ENCODE measurements around the gene CAMK1D. TPM values are rescaled to one million over a fixed set of nuclear protein-coding genes. Genes with fewer than 3 reads are reported as not detected.

Gene CAMK1D
- total RNA-seq, 1 experiment from 2014 or later: 0.63 TPM

GRCh38 chr10:12382956-12383531 lies 33.7 kb downstream of the CAMK1D start:
- no peak for DNase-seq
- no peaks in the 10 kb centered on the region for H3K4me1 ChIP-seq (ENCODE audit: low read length)
- no peaks in the 10 kb centered on the region for H3K79me2 ChIP-seq (ENCODE audit: low read length)
- no peak overlapping the region for H3K4me2 ChIP-seq (ENCODE audit: low read depth, low read length, poor library complexity, severe bottlenecking)
- no peak overlapping the region for H3K4me3 ChIP-seq (ENCODE audit: low read length)
- H3K9ac ChIP-seq (ENCODE audit: low read length): no peak overlapping the region
- 0 out of 2 replicates have a peak, but pooled peaks cover 10% of the 10 kb centered on the region for H3K9me3 ChIP-seq (ENCODE audit: low read length)
- H3K27ac ChIP-seq (ENCODE audit: low read length): no peak overlapping the region
- H3K9me2 ChIP-seq (replicated peaks; ENCODE audit: insufficient read depth, low read length): no peaks in the 10 kb centered on the region
- H3K36me3 ChIP-seq (ENCODE audit: insufficient read depth, low read length): no peaks in the 10 kb centered on the region
- no peaks in the 10 kb centered on the region for H4K20me1 ChIP-seq (ENCODE audit: insufficient read depth, low read depth, low read length)
- no peaks in the 10 kb centered on the region for H3K27me3 ChIP-seq (ENCODE audit: low read length)
- no peak overlapping the region for H2AFZ ChIP-seq (ENCODE audit: low read length)

- H4K20me1 ChIP-seq (ENCODE audit: insufficient read depth, low read depth, low read length): no peaks in the 10 kb centered on the region
- no peak overlapping the region for H3K9ac ChIP-seq (ENCODE audit: low read length)
- no peak overlapping the region for H3K4me3 ChIP-seq (ENCODE audit: low read length)
- no peak overlapping the region for H3K4me2 ChIP-seq (ENCODE audit: low read depth, low read length, poor library complexity, severe bottlenecking)
- H3K9me3 ChIP-seq (ENCODE audit: low read length): 0 out of 2 replicates have a peak, but pooled peaks cover 10% of the 10 kb centered on the region
- H3K4me1 ChIP-seq (ENCODE audit: low read length): no peaks in the 10 kb centered on the region
- no peaks in the 10 kb centered on the region for H3K27me3 ChIP-seq (ENCODE audit: low read length)
- no peaks in the 10 kb centered on the region for H3K9me2 ChIP-seq (replicated peaks; ENCODE audit: insufficient read depth, low read length)
- H3K27ac ChIP-seq (ENCODE audit: low read length): no peak overlapping the region
- no peak overlapping the region for H2AFZ ChIP-seq (ENCODE audit: low read length)
- no peaks in the 10 kb centered on the region for H3K79me2 ChIP-seq (ENCODE audit: low read length)
- H3K36me3 ChIP-seq (ENCODE audit: insufficient read depth, low read length): no peaks in the 10 kb centered on the region
- no peak for DNase-seq
These were observed 35.6 kb downstream of the CAMK1D start for GRCh38 chr10:12384906-12385305.

- no peaks in the 10 kb centered on the region for H4K20me1 ChIP-seq (ENCODE audit: insufficient read depth, low read depth, low read length)
These were observed 38.3 kb downstream of the CAMK1D start for GRCh38 chr10:12387561-12388210.

GRCh38 chr10:12388671-12389070 lies 39.3 kb downstream of the CAMK1D start:
- H3K36me3 ChIP-seq (ENCODE audit: insufficient read depth, low read length): no peaks in the 10 kb centered on the region
- no peaks in the 10 kb centered on the region for H3K79me2 ChIP-seq (ENCODE audit: low read length)
- H2AFZ ChIP-seq (ENCODE audit: low read length): no peak overlapping the region
- 0 out of 2 replicates have a peak, but pooled peaks cover 10% of the 10 kb centered on the region for H3K9me3 ChIP-seq (ENCODE audit: low read length)
- H4K20me1 ChIP-seq (ENCODE audit: insufficient read depth, low read depth, low read length): no peaks in the 10 kb centered on the region
- H3K9me2 ChIP-seq (replicated peaks; ENCODE audit: insufficient read depth, low read length): no peaks in the 10 kb centered on the region
- no peak for DNase-seq
- no peak overlapping the region for H3K4me2 ChIP-seq (ENCODE audit: low read depth, low read length, poor library complexity, severe bottlenecking)
- no peak overlapping the region for H3K4me3 ChIP-seq (ENCODE audit: low read length)
- no peaks in the 10 kb centered on the region for H3K27me3 ChIP-seq (ENCODE audit: low read length)
- no peaks in the 10 kb centered on the region for H3K4me1 ChIP-seq (ENCODE audit: low read length)
- H3K9ac ChIP-seq (ENCODE audit: low read length): no peak overlapping the region
- no peak overlapping the region for H3K27ac ChIP-seq (ENCODE audit: low read length)

More at GRCh38 chr10:12387561-12388210, 38.3 kb downstream of the CAMK1D start:
- no peaks in the 10 kb centered on the region for H3K36me3 ChIP-seq (ENCODE audit: insufficient read depth, low read length)
- no peaks in the 10 kb centered on the region for H3K27me3 ChIP-seq (ENCODE audit: low read length)
- no peak overlapping the region for H2AFZ ChIP-seq (ENCODE audit: low read length)
- H3K4me2 ChIP-seq (ENCODE audit: low read depth, low read length, poor library complexity, severe bottlenecking): no peak overlapping the region
- no peak overlapping the region for H3K27ac ChIP-seq (ENCODE audit: low read length)
- H3K9me2 ChIP-seq (replicated peaks; ENCODE audit: insufficient read depth, low read length): no peaks in the 10 kb centered on the region
- 0 out of 2 replicates have a peak, but pooled peaks cover 10% of the 10 kb centered on the region for H3K9me3 ChIP-seq (ENCODE audit: low read length)
- DNase-seq: no peak
- no peak overlapping the region for H3K9ac ChIP-seq (ENCODE audit: low read length)
- H3K79me2 ChIP-seq (ENCODE audit: low read length): no peaks in the 10 kb centered on the region
- H3K4me1 ChIP-seq (ENCODE audit: low read length): no peaks in the 10 kb centered on the region
- no peak overlapping the region for H3K4me3 ChIP-seq (ENCODE audit: low read length)

- no peaks in the 10 kb centered on the region for H3K4me1 ChIP-seq (ENCODE audit: low read length)
- no peaks in the 10 kb centered on the region for H3K27me3 ChIP-seq (ENCODE audit: low read length)
- no peak overlapping the region for H3K4me2 ChIP-seq (ENCODE audit: low read depth, low read length, poor library complexity, severe bottlenecking)
- no peak overlapping the region for H2AFZ ChIP-seq (ENCODE audit: low read length)
- 0 out of 2 replicates have a peak, but pooled peaks cover 10% of the 10 kb centered on the region for H3K9me3 ChIP-seq (ENCODE audit: low read length)
- no peak overlapping the region for H3K27ac ChIP-seq (ENCODE audit: low read length)
- no peaks in the 10 kb centered on the region for H4K20me1 ChIP-seq (ENCODE audit: insufficient read depth, low read depth, low read length)
- no peak overlapping the region for H3K9ac ChIP-seq (ENCODE audit: low read length)
- DNase-seq: no peak
- H3K36me3 ChIP-seq (ENCODE audit: insufficient read depth, low read length): no peaks in the 10 kb centered on the region
- no peaks in the 10 kb centered on the region for H3K9me2 ChIP-seq (replicated peaks; ENCODE audit: insufficient read depth, low read length)
- no peak overlapping the region for H3K4me3 ChIP-seq (ENCODE audit: low read length)
- H3K79me2 ChIP-seq (ENCODE audit: low read length): no peaks in the 10 kb centered on the region
These were observed 39.9 kb downstream of the CAMK1D start for GRCh38 chr10:12389154-12389734.

- no peak overlapping the region for H2AFZ ChIP-seq (ENCODE audit: low read length)
- no peaks in the 10 kb centered on the region for H3K9me2 ChIP-seq (replicated peaks; ENCODE audit: insufficient read depth, low read length)
- no peaks in the 10 kb centered on the region for H3K79me2 ChIP-seq (ENCODE audit: low read length)
- no peak for DNase-seq
- H4K20me1 ChIP-seq (ENCODE audit: insufficient read depth, low read depth, low read length): no peaks in the 10 kb centered on the region
- H3K9ac ChIP-seq (ENCODE audit: low read length): no peak overlapping the region
- no peak overlapping the region for H3K4me2 ChIP-seq (ENCODE audit: low read depth, low read length, poor library complexity, severe bottlenecking)
- no peaks in the 10 kb centered on the region for H3K36me3 ChIP-seq (ENCODE audit: insufficient read depth, low read length)
- no peaks in the 10 kb centered on the region for H3K4me1 ChIP-seq (ENCODE audit: low read length)
- no peaks in the 10 kb centered on the region for H3K27me3 ChIP-seq (ENCODE audit: low read length)
- no peaks in the 10 kb centered on the region for H3K9me3 ChIP-seq (ENCODE audit: low read length)
- no peak overlapping the region for H3K4me3 ChIP-seq (ENCODE audit: low read length)
- no peak overlapping the region for H3K27ac ChIP-seq (ENCODE audit: low read length)
These were observed 41.4 kb downstream of the CAMK1D start for GRCh38 chr10:12390733-12391132.

- no peaks in the 10 kb centered on the region for H3K36me3 ChIP-seq (ENCODE audit: insufficient read depth, low read length)
- H4K20me1 ChIP-seq (ENCODE audit: insufficient read depth, low read depth, low read length): no peaks in the 10 kb centered on the region
- H3K79me2 ChIP-seq (ENCODE audit: low read length): no peaks in the 10 kb centered on the region
- H3K9ac ChIP-seq (ENCODE audit: low read length): no peak overlapping the region
- DNase-seq: no peak
- no peaks in the 10 kb centered on the region for H3K27me3 ChIP-seq (ENCODE audit: low read length)
- H2AFZ ChIP-seq (ENCODE audit: low read length): no peak overlapping the region
- no peak overlapping the region for H3K4me3 ChIP-seq (ENCODE audit: low read length)
- no peaks in the 10 kb centered on the region for H3K4me1 ChIP-seq (ENCODE audit: low read length)
- no peaks in the 10 kb centered on the region for H3K9me3 ChIP-seq (ENCODE audit: low read length)
- no peaks in the 10 kb centered on the region for H3K9me2 ChIP-seq (replicated peaks; ENCODE audit: insufficient read depth, low read length)
- no peak overlapping the region for H3K4me2 ChIP-seq (ENCODE audit: low read depth, low read length, poor library complexity, severe bottlenecking)
- no peak overlapping the region for H3K27ac ChIP-seq (ENCODE audit: low read length)
These were observed 41.9 kb downstream of the CAMK1D start for GRCh38 chr10:12391206-12391605.

- Histone ChIP-seq H4K20me1 (ENCODE audit: insufficient read depth, low read depth, low read length) (no peaks in the 10 kb centered on the region), H3K9me3 (ENCODE audit: low read length) (no peaks in the 10 kb centered on the region), H3K4me1 (ENCODE audit: low read length) (no peaks in the 10 kb centered on the region), H3K36me3 (ENCODE audit: insufficient read depth, low read length) (no peaks in the 10 kb centered on the region), H3K79me2 (ENCODE audit: low read length) (no peaks in the 10 kb centered on the region), H3K27ac (ENCODE audit: low read length) (no peak overlapping the region), H3K4me3 (ENCODE audit: low read length) (no peak overlapping the region), H3K9me2 (replicated peaks; ENCODE audit: insufficient read depth, low read length) (no peaks in the 10 kb centered on the region), H3K9ac (ENCODE audit: low read length) (no peak overlapping the region), H3K4me2 (ENCODE audit: low read depth, low read length, poor library complexity, severe bottlenecking) (no peak overlapping the region), H2AFZ (ENCODE audit: low read length) (no peak overlapping the region), H3K27me3 (ENCODE audit: low read length) (no peaks in the 10 kb centered on the region)
- no peak for DNase-seq
These were observed 44.5 kb downstream of the CAMK1D start for GRCh38 chr10:12393831-12394230.
